ENCODE data around the gene WFIKKN2.
"Not testable (repeated sequence)": the region's sequence is repeated elsewhere in the genome, so short reads cannot be mapped to it uniquely, and the experiment has no call there.

WFIKKN2 gene, protein sequence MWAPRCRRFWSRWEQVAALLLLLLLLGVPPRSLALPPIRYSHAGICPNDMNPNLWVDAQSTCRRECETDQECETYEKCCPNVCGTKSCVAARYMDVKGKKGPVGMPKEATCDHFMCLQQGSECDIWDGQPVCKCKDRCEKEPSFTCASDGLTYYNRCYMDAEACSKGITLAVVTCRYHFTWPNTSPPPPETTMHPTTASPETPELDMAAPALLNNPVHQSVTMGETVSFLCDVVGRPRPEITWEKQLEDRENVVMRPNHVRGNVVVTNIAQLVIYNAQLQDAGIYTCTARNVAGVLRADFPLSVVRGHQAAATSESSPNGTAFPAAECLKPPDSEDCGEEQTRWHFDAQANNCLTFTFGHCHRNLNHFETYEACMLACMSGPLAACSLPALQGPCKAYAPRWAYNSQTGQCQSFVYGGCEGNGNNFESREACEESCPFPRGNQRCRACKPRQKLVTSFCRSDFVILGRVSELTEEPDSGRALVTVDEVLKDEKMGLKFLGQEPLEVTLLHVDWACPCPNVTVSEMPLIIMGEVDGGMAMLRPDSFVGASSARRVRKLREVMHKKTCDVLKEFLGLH

DNA sequence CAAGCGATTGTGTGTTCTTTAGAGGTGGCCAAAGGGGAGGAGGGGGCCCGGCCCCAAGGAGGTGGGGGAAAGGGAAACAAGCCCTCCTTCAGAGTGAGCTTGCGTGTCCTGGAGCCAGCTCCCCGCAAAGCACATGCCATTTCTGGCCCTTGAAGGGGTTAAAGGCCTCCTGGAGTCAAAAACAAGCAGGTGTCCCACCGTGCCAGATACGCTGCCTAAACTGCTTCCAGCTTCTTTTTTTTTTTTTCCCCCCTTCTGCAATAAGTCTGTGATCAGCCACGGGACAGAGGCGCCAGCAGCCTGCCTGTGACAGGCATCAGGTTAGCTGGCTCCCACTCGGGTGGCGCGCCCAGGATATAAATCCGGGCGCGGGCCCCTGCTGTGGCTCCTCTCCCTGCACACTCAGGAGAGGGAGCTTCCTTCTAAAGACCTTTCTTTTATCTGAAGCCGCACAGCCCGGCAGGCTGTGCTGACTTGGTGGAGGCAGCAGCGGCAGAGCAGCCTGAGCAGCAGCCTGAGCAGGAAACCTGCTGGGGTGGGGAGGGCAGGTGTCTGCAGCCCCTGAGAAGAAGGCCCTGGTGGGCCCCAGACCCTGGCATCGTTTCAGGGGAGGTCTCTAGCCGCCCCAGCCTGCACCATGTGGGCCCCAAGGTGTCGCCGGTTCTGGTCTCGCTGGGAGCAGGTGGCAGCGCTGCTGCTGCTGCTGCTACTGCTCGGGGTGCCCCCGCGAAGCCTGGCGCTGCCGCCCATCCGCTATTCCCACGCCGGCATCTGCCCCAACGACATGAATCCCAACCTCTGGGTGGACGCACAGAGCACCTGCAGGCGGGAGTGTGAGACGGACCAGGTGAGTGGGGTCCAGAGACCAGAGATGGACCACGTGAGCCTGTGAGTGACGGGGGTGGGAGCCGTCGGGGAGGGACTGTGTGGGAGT lies at the start of gene WFIKKN2:
Gene WFIKKN2, plus strand, starts transcription at position 286 of the 934 bp plus-strand sequence. Its CDS starts 352 bp downstream, at position 638.
- no peak for DNase-seq

DNA sequence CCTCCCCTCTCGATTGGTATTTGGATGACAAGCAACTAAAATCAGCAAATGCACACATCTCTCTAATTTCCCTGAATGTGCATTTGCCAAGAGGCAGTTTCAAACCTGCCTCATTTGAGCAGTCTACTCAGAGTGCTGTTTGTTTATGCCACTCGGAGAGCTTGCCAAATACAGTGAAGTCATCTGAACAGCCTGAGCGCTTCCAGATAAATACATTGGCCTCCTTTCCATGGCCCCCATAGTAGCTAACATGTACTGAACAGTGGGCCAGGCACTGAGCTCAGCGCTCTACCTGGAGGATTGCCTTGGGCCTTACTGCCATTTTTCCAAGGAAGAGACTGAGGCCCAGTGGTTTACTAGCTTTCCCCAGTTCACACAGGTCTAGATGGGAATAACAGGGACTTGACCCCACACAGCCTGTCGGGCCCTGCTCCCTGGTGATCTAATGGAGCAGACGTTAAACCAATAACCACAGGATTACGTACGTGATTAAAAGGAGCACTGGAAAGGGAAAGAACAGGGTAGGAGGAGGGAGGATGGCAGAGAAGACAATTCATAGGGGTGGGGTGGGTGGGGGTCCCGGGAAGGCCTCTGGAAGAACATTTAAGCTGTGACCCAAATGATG lies 49.3 kb upstream of the WFIKKN2 start:
- no peak for DNase-seq

DNA sequence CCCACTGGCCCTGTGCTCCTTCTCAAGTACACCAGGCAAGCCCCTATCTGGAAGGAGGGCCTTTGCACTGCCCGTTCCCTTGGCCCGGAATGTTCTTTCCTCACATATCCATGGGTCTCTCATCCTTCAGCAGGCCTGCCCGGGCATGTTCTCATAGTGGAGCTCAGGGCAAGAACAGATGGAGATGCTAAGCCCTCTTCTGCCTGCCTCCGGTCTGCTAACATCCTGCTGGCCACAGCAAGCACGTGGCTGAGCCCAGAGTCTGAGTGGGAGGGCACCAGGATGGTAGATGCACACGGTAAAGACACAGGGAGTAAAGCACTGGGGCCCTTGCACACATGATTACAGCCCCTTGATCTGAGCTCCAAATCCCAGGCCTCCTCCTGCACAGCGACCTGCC lies 48.3 kb upstream of the WFIKKN2 start:
- DNase-seq = no peak

DNA sequence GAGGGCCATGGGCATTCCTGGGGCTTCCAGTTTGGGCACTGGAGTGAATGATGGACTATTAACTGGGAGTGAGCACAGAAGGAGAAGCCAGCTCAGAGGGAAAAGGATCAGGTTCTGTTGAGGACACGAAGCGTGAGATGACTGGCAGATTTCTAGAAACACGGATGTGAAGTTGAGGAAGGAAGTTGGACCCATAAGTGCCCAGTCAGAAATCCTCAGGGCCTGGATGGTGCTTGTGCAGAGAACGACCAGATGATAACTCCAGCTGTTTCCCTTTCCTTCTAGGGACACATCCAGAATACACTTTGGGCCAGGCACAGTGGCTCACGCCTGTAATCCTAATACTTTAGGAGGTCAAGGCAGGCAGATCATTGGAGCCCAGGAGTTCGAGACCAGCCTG lies 44.8 kb upstream of the WFIKKN2 start:
- DNase-seq = no peak

DNA sequence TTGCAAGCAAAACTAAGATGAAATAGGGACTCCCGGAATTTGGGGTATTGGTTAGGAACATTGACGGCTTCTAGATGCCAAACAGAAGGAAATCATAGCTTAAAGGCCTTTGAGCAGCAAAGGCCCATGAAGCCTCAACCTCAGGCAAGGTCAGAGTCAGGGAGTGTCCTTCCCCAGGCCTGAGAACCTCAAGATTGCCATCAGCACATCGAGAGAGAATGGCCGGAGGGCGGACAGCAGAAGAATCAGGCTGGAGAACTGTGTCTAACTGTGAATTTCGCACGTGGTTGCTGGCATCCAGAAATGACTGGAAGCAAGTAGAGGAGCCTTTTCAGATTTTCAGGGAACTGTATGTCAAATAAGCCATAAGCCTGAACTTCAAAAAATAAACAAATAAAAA lies 43.3 kb upstream of the WFIKKN2 start:
- DNase-seq = no peak

DNA sequence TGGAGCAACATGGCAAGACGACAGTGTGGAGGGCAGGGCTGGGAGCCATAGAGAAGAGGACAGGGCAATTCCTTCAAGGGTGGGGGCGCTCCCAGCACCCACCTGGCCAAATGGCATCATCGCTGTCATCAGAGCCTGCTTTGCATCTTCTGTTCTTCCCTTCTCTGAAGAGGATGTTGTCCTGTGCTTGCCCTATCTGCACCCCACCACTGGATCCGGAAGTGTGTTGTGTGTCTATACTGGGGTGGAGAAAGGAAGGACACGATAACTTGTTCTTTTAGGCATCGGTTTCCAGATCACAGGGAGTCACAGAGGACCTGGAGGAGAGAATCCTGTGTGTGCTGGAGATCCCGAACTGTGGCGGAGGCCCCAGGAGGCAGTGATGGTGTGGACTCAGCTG lies 42.4 kb upstream of the WFIKKN2 start:
- DNase-seq = no peak

DNA sequence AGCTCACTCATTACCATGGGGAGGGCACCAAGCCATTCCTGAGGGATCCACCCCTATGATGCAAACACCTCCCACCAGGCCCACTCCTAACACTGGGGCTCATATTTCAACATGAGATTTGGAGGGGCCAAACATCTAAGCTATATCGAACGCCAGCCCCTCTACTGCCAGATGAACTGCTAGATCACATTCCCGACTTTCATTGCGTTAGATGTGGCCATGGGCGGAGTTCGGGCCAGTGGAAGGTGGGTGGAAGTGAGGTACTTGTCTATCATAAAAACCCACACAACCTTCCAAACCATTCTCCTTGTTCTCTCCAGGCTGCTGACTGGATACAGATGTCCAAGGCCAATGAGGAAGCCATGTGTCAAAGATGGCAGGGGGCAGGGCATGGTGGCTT lies 41.0 kb upstream of the WFIKKN2 start:
- DNase-seq = no peak

DNA sequence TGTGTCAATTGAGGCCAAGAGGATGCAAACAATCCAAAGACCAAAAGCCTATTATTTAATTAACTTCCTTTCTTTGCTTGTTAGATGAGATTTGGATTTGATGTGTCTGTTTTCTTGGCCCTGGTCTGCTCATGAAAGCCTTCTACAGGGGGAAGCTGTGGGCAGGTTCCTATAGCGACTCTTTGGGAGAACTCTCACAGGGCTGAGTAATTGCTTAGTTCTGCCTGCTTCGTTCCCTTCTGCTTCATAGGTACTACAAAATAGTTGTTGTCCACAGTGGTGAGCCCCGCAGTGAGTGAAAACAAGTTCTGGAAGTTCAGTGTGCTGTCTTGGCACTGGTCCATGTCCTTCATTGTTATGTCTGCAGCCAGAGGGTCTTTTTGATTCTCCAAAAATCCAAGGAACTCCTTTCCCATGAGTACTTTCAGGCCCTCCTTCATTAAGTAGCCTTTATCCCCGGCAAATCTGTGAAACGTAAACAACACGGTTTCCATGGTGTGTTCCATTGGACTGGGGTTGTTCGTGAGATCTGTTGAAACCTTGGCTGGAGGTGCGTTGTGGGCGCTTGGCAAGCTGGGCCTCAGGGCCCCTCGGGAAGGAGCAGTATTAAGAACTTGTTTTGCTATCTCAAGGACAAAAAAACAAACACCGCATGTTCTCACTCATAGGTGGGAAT lies 38.1 kb upstream of the WFIKKN2 start:
- DNase-seq = peak; percentile 5

DNA sequence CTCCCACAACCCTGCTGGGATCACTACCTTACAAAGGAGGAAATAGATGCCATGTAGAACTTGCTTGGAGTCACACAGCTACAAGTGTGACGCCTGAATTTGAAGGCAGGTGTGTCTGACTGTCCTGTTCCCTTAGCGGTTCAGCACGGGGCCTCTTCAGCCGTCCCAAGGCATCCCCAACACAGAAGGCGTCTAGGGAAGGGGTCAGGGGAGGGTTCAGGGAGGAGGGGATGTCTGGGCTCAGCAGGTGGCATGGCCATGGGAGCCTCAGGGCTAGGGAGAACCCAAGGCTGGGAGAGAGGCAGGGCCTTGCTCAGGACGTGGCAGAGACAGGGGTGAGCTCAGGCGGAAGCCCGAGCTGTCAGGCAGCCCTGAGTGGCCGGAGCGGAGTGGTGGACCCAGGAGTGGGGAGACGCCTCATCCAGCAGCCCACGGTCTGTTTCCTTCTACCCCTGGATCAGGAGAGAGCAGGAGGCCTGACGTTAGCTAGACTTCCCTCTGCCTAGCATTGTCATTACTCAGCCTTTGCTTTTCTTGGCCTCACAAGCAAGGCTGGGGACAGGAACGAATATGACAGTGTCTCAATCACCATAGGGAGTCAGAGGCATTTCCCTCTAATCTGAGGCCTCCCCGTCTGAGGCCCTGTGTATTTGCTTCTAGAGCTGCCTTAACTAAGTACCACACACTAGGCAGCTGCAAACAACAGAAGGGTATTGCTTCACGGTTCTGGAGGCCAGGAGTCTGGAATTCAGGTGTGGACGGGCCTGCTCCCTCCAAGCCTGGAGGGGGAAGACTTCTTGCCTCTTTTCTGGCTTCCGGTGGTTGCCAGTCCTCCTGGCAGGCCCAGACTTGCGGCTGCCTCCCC lies 36.7 kb upstream of the WFIKKN2 start:
- DNase-seq = peak; percentile 3

DNA sequence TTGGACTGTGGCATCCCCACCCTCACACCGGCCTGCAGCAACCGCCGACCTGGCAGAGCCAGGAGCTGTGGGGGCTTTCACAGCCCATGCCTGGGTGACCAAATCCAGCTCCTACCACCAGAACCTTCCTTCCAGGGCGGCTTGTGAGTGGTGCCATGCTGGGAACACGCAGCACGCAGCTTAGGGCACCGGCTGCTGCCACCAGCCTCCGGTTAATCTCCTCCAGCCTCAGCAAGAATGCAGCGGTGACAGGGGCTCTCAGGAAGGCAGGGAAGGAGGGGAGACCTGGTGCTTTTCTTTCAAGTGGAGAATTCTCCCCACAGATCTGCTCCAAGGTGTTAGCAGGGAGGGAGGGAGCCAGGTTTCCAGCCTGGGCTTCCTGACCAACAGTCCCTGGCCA lies 35.8 kb upstream of the WFIKKN2 start:
- no peak for DNase-seq

DNA sequence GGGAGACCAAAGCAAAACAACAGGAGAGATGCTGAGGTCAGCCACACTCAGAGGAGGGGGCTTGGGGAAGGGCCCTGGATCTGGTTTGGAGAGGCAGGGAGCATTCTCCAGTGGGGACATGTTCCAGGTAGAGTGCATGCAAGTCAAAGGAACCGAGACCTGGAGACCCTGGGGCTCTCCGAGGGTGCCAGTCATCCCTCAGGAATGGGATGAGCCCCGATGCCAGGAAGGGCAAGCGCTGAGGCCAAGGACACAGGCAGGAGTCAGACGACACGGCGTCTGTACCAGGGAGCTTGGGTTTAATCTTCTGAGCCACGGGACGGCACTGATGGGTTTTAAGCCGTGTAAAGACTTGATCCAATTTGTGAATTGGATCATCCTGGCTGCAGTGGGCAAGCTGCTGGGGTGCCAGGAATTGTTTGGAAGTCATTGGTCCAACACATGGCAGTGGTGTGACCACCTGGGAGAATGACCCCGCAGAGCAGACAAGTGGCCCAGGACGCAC lies 35.1 kb upstream of the WFIKKN2 start:
- DNase-seq = no peak

DNA sequence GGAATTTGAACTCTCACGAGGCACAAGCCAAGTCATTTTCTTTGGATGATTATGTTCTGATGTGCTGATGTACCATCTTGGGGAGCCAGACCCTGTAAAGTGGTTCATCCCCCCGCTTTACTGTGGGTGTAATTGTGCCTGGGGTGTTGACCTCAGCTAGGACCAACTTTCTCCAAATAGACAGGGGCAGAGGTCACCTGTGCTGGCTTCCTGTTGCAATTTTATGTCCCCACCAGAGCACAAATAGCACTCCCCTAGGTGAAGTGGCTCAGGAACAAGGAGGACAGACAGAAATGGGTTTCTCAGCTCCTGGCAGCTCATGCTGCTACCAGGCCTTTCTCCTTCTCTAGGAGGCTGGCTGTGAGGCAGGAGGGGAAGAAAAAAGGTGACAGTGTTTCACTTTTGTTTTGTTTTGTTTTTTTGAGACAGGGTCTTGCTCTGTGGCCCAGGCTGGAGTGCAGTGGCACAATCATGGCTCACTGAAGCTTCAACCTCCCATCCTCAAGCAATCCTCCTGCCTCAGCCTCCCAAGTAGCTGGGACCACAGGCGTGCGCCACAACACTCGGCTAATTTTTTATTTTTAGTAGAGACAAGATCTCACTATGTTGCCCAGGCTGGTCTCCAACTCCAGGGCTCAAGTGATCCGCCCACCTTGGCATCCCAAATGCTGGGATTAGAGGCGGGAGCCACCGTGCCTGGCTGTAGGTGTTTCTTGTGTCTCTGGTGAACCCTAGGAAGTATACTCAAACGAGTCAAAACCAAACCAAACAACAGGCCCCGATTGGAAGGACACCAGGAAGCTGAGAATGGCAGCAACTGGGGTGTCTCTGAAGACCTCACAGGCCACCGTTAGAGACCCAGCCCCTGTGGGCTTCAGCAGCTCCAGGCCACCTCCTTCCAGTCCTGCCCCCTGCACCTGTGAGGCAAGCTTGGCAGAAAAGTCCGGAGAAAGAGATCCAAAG lies 32.5 kb upstream of the WFIKKN2 start:
- DNase-seq = no peak

DNA sequence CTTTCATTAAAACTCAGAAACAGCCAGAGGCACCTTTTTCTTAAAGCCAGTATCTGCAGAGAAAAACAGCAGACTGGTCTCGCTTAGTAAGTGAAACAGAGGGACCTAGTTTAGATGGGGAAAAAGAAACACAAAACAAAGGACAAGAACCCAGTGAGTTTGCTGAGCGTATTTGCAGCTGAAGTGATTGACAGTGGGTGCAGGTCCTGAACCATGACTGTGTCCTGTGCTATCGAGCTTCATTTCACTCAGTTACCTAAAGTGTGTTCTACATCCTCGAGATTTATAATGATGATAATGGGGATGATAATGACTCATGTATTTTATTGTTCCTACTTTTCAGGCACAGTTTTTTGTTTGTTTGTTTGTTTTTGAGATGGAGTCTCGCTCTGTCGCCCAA lies 31.7 kb upstream of the WFIKKN2 start:
- DNase-seq = no peak

DNA sequence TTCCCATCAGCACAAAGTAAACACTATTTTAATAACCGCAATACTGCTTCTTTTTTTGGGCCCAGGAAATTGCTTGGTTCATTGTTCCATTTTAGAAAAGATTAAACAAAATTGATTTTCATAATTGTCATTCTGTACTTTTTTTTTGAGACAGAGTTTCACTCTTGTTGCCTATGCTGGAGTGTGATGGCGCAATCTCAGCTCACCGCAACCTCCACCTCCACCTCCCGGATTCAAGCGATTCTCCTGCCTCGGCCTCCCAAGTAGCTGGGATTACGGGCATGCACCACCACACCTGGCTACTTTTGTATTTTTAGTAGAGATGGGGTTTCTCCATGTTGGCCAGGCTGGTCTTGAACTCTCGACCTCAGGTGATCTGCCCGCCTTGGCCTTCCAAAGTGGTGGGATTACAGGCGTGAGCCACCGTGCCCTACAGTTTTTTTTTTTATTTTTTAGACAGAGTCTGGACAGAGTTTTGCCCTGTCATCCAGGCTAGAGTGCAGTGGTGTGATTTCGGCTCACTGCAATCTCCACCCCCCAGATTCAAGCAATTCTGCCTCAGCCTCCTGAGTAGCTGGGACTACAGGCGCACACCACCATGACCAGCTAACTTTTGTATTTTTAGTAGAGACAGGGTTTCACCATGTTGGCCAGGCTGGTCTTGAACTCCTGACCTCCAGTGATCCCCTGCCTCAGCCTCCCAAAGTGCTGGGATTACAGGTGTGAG lies 30.5 kb upstream of the WFIKKN2 start:
- not testable (repeated sequence) for DNase-seq

DNA sequence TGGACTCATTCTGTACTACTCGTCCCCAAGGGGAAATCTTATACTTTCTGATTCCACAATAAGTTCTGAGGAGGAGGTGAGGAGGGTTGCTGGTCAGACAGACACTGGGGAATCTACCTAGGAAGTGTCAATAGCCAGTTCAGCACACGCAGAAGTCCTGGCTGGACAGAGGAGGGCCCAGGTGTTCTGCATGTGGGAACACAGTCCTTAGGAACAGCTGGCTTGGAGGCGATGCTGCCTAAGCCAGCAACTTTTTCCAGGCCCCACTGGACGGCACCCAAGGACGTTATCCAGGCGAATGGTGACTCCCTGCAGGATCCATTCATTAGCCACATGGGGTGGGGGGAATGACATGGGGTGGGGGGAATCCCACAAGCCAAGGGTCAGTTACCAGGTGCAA lies 29.9 kb upstream of the WFIKKN2 start:
- no peak for DNase-seq

DNA sequence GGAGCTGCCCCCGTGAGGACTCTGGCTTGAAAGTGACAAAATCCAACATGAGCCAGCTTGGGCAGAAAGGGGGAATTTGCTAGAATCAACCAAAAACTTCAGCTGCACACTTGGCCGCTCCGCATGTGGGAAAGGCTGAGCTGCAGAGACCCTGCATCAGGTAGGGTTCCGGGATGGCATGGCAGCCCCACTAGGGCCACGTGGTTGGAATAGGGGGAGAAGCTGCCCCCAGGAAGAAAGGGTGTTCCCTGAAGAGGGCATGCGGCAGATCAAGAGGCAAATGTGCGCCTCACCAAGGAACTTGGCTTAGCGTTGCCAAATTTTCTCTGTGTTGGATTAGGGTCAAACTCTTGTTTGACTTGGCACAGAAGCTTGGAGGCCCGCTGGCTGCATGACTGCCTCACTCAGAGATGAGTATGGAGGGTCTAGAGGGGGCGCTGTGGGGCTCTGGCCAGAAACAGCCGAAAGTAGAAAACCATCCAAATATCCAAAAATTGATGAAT lies 29.2 kb upstream of the WFIKKN2 start:
- no peak for DNase-seq

DNA sequence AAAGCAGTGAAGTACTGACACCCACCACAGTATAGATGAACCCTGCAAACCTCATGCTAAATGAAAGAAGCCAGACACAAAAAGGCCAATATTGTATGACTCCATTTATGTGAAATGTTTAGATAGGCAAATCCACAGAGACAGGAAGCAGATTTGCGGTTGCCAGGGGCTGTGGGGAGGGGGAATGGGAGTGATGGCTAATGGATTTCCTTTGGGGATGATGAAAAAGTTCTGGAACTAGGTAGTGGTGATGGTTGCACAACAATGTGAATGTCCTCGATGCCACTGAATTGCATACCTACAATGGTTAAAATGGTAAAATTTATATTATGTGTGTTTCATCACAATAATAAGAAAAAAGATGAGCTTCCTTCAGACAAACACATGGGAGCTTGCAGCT lies 28.4 kb upstream of the WFIKKN2 start:
- DNase-seq = no peak

DNA sequence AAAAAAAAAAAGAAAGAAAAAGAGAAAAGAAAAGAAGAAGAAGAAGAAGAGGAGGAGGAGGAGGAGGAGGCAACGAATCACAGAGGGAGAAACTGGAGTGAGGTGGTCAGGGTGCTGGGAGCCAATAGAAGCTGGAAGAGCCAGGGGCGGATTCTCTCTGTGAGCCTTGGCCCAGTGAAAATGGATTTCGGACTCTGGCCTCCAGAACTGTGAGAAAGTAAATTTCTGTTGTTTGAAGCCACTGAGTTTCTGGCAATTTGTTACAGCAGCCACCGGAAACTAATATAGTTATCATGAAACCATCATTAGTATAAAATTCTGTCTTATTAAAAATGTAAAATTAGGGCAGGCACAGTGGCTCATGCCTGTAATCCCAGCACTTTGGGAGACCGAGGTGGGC lies 27.7 kb upstream of the WFIKKN2 start:
- DNase-seq = no peak

DNA sequence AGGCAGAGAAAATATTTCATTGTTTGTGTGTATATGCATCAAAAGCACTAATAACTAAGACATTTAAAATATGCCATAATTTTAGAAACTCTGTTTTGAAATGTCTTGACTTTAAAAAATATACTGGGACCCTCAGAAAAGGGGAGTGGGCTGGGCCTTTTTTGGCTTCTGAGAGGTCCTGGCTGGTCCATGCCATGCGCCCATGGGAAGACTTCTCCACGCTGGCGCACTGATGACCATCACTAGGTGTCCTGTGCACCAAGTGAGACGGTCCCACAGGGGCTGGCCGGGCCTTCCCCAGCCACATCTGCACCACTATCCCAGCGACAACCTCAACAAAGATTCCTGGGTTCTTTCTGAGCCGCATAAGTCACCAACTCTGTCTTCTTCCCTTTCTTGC lies 27.0 kb upstream of the WFIKKN2 start:
- no peak for DNase-seq
